PFSK-1 (cell line): ENCODE measurements around the gene BMAL2.

Experiments used
- FOXP2 ChIP-seq: optimal IDR thresholded peaks from 2 replicates; pipeline ENCODE3; 2011; ENCODE audit warnings: borderline replicate concordance, control low read depth, inconsistent platforms; ENCODE audit not compliant: insufficient read depth; ENCODE audit errors: extremely low read length, extremely low read depth
- POLR2AphosphoS5 ChIP-seq: IDR thresholded peaks from 2 replicates; pipeline ENCODE4 v1.6.1; 2012; ENCODE audit warnings: low read depth, mild to moderate bottlenecking, control low read depth, low read length, moderate library complexity
- REST ChIP-seq, 2 experiments: IDR thresholded peaks; 2 replicates each; pipeline versions ENCODE4 v1.6.1 to v1.8.0; 2011 to 2012; ENCODE audit warnings: low read depth in 2 of 2, low read length in 2 of 2, control low read depth in 1 of 2, inconsistent platforms in 1 of 2, mild to moderate bottlenecking in 1 of 2, moderate library complexity in 1 of 2; ENCODE audit not compliant: insufficient read depth in 1 of 2
- SIN3A ChIP-seq: IDR thresholded peaks from 2 replicates; pipeline ENCODE4 v1.6.1; 2012; ENCODE audit warnings: mild to moderate bottlenecking, low read length, moderate library complexity, borderline replicate concordance; ENCODE audit not compliant: insufficient read depth
- TAF1 ChIP-seq: IDR thresholded peaks from 2 replicates; pipeline ENCODE4 v1.6.1; 2012; ENCODE audit warnings: low read length, control low read depth, borderline replicate concordance; ENCODE audit not compliant: insufficient read depth

The BMAL2 gene

GRCh38 chr12:27367078-27367477 lies 34.4 kb downstream of the BMAL2 start:
- TF ChIP-seq REST (IDR thresholded peaks at IDR 0.05; ENCODE audit: insufficient read depth in 1 of 2, low read depth in 2 of 2, low read length in 2 of 2) (no peak), FOXP2 (no peak), TAF1 (no peak), POLR2AphosphoS5 (no peak), SIN3A (no peak)

GRCh38 chr12:27382171-27382795 lies 49.6 kb downstream of the BMAL2 start:
- no peak for TF ChIP-seq POLR2AphosphoS5
- no peak for TF ChIP-seq FOXP2
- TF ChIP-seq TAF1: no peak
- no peak for TF ChIP-seq SIN3A
- TF ChIP-seq REST (IDR thresholded peaks at IDR 0.05; ENCODE audit: insufficient read depth in 1 of 2, low read depth in 2 of 2, low read length in 2 of 2): no peak
